CD8-positive, alpha-beta memory T cell (primary cell): ENCODE data around the gene CACNA1G. TPM values are rescaled to one million over a fixed set of nuclear protein-coding genes. Genes with fewer than 3 reads are reported as not detected.

Experiments used
- CTCF ChIA-PET: fragments of 350-600 bp; sonication (Branson Sonifier 250); formaldehyde crosslinking; loops from one replicate; lab custom pipeline; 2021; ENCODE audit warnings: antibody characterized with exemption; lab: Charles Lee
- POLR2A ChIA-PET: fragments of 350-600 bp; sonication (Branson Sonifier 250); formaldehyde crosslinking; loops from one replicate; lab custom pipeline; 2021; ENCODE audit warnings: antibody characterized with exemption; lab: Charles Lee
- DNase-seq, 5 donors: peaks; one replicate each; pipeline versions ENCODE4 v3.0.0 to v3.0.0-alpha.2; 2020 to 2022; ENCODE audit warnings: mixed read lengths in 1 of 5
- H3K27ac ChIP-seq: one replicate; pipeline ENCODE4 v1.7.0; 2013; ENCODE audit warnings: low read depth, mild to moderate bottlenecking, low read length, moderate library complexity
- H3K27me3 ChIP-seq: 2 replicates; pipeline ENCODE4 v1.7.0; 2013; ENCODE audit warnings: low read length, mild to moderate bottlenecking; ENCODE audit not compliant: insufficient read depth, poor library complexity, severe bottlenecking
- H3K36me3 ChIP-seq: 2 replicates; pipeline ENCODE4 v1.7.0; 2013; ENCODE audit warnings: mild to moderate bottlenecking, low read length, moderate library complexity; ENCODE audit not compliant: insufficient read depth
- H3K4me1 ChIP-seq: 2 replicates; pipeline ENCODE4 v1.7.0; 2013; ENCODE audit warnings: mild to moderate bottlenecking, low read length, moderate library complexity; ENCODE audit not compliant: insufficient read depth
- H3K4me3 ChIP-seq: 2 replicates; pipeline ENCODE4 v1.7.0; 2013; ENCODE audit warnings: mild to moderate bottlenecking, low read length
- H3K9me3 ChIP-seq: 2 replicates; pipeline ENCODE4 v1.7.0; 2013; ENCODE audit warnings: mild to moderate bottlenecking, low read length
- H3K27ac Mint-ChIP-seq, 8 donors: one replicate each; pipeline ENCODE4 v1.8.0; 2020 to 2021; ENCODE audit warnings: mixed read lengths in 8 of 8, mild to moderate bottlenecking in 6 of 8, inconsistent platforms in 3 of 8, moderate library complexity in 3 of 8
- H3K27me3 Mint-ChIP-seq, 2 donors: one replicate each; pipeline ENCODE4 v1.8.0; 2020 to 2021; ENCODE audit warnings: mixed read lengths in 2 of 2, mild to moderate bottlenecking in 1 of 2, moderate library complexity in 1 of 2
- H3K36me3 Mint-ChIP-seq, 3 donors: one replicate each; pipeline ENCODE4 v1.8.0; 2020 to 2021; ENCODE audit warnings: mixed read lengths in 3 of 3, inconsistent platforms in 1 of 3, mild to moderate bottlenecking in 1 of 3
- H3K4me1 Mint-ChIP-seq, 3 donors: one replicate each; pipeline ENCODE4 v1.8.0; 2020 to 2021; ENCODE audit warnings: mixed read lengths in 3 of 3, inconsistent platforms in 1 of 3, mild to moderate bottlenecking in 1 of 3
- H3K4me3 Mint-ChIP-seq, 7 donors: one replicate each; pipeline ENCODE4 v1.8.0; 2020 to 2021; ENCODE audit warnings: mixed read lengths in 7 of 7, mild to moderate bottlenecking in 6 of 7, moderate library complexity in 4 of 7, inconsistent platforms in 2 of 7
- H3K9me3 Mint-ChIP-seq, 5 donors: one replicate each; pipeline ENCODE4 v1.8.0; 2020 to 2022; ENCODE audit warnings: mixed read lengths in 5 of 5, mild to moderate bottlenecking in 3 of 5, moderate library complexity in 2 of 5, inconsistent platforms in 1 of 5
- polyA plus RNA-seq: library from polyadenylated mRNA; unstranded; fragments of 300-500 nt; fragmentation: Illumina TruSeq; gene quantifications from one replicate; pipeline ENCODE4 v1.2.3, GENCODE V29; 2021
- total RNA-seq, 2 experiments: library from RNA; stranded (reverse); gene quantifications; one replicate each; pipeline ENCODE4 v1.2.3, GENCODE V29; 2021

Gene CACNA1G
- total and polyA plus RNA-seq, 3 experiments from 2014 or later = 0.07 TPM; not detected in 2

GRCh38 chr17:50642071-50642721 is 81.7 kb downstream of the CACNA1G start:
- Histone ChIP-seq H3K27me3 (peaks cover 6% of the 10 kb centered on the region), H3K4me1 (no peaks in the 10 kb centered on the region), H3K36me3 (no peaks in the 10 kb centered on the region), H3K4me3 (no peak overlapping the region), H3K9me3 (no peaks in the 10 kb centered on the region), H3K27ac (no peak overlapping the region)
- POLR2A ChIA-PET = no interaction called here
- Mint-ChIP-seq H3K9me3 (no peaks in the 10 kb centered on the region), H3K4me3 (no peak overlapping the region), H3K36me3 (no peaks in the 10 kb centered on the region), H3K4me1 (no peaks in the 10 kb centered on the region), H3K27me3 (peaks cover 17 to 40% of the 10 kb centered on the region in 2 donors), H3K27ac (peak overlapping the region in 1 of 8 donors; percentile 21)
- no peak for DNase-seq
- CTCF ChIA-PET = no interaction called here

GRCh38 chr17:50642722-50643656 is 82.5 kb downstream of the CACNA1G start:
- Mint-ChIP-seq H3K4me1 (no peaks in the 10 kb centered on the region), H3K9me3 (no peaks in the 10 kb centered on the region), H3K27ac (no peak overlapping the region), H3K4me3 (no peak overlapping the region), H3K36me3 (no peaks in the 10 kb centered on the region), H3K27me3 (peaks cover 11 to 32% of the 10 kb centered on the region in 2 donors)
- ChIA-PET POLR2A (no interaction called here), CTCF (no interaction called here)
- Histone ChIP-seq H3K27me3 (peaks cover 4% of the 10 kb centered on the region), H3K9me3 (no peaks in the 10 kb centered on the region), H3K27ac (no peak overlapping the region), H3K36me3 (no peaks in the 10 kb centered on the region), H3K4me1 (no peaks in the 10 kb centered on the region), H3K4me3 (no peak overlapping the region)
- no peak for DNase-seq

GRCh38 chr17:50645748-50646682 is 85.5 kb downstream of the CACNA1G start:
- H3K27ac ChIP-seq = no peak overlapping the region
- CTCF ChIA-PET = no interaction called here
- Mint-ChIP-seq H3K4me3 (no peak overlapping the region), H3K27ac (no peak overlapping the region), H3K36me3 (no peaks in the 10 kb centered on the region), H3K9me3 (no peaks in the 10 kb centered on the region), H3K27me3 (peaks cover 0 to 22% of the 10 kb centered on the region in 2 donors), H3K4me1 (no peaks in the 10 kb centered on the region)
- no peaks in the 10 kb centered on the region for H3K4me1 ChIP-seq
- H3K36me3 ChIP-seq = no peaks in the 10 kb centered on the region
- no peak overlapping the region for H3K4me3 ChIP-seq
- POLR2A ChIA-PET = interaction anchor here (0.7 kb wide), 1 partner anchor 220 kb away, joined by 3 read pairs; no protein-coding TSS in a partner anchor
- DNase-seq = no peak
- H3K9me3 ChIP-seq = no peaks in the 10 kb centered on the region
- H3K27me3 ChIP-seq = peaks cover 3% of the 10 kb centered on the region

- no peaks in the 10 kb centered on the region for H3K9me3 Mint-ChIP-seq
- Histone ChIP-seq H3K9me3 (no peaks in the 10 kb centered on the region), H3K27me3 (no peaks in the 10 kb centered on the region), H3K4me3 (no peak overlapping the region), H3K4me1 (no peaks in the 10 kb centered on the region), H3K36me3 (no peaks in the 10 kb centered on the region), H3K27ac (no peak overlapping the region)
- no peak overlapping the region for H3K4me3 Mint-ChIP-seq
- H3K27ac Mint-ChIP-seq = no peak overlapping the region
- CTCF ChIA-PET = no interaction called here
- no peaks in the 10 kb centered on the region for H3K4me1 Mint-ChIP-seq
- POLR2A ChIA-PET = no interaction called here
- DNase-seq = no peak
- peaks cover 0 to 22% of the 10 kb centered on the region in 2 donors for H3K27me3 Mint-ChIP-seq
- H3K36me3 Mint-ChIP-seq = no peaks in the 10 kb centered on the region
Measured at GRCh38 chr17:50647187-50647586, 86.7 kb downstream of the CACNA1G start.

- no peak overlapping the region for H3K27ac ChIP-seq
- DNase-seq = no peak
- no peaks in the 10 kb centered on the region for H3K9me3 Mint-ChIP-seq
- no peak overlapping the region for H3K27ac Mint-ChIP-seq
- ChIA-PET POLR2A (no interaction called here), CTCF (no interaction called here)
- H3K9me3 ChIP-seq = no peaks in the 10 kb centered on the region
- H3K4me3 ChIP-seq = no peak overlapping the region
- H3K27me3 Mint-ChIP-seq = peaks cover 2 to 10% of the 10 kb centered on the region in 2 donors
- no peaks in the 10 kb centered on the region for H3K4me1 ChIP-seq
- no peaks in the 10 kb centered on the region for H3K27me3 ChIP-seq
- H3K4me3 Mint-ChIP-seq = no peak overlapping the region
- no peaks in the 10 kb centered on the region for H3K36me3 Mint-ChIP-seq
- H3K36me3 ChIP-seq = no peaks in the 10 kb centered on the region
- no peaks in the 10 kb centered on the region for H3K4me1 Mint-ChIP-seq
Measured at GRCh38 chr17:50649042-50649908, 88.8 kb downstream of the CACNA1G start.

- Mint-ChIP-seq H3K4me3 (no peak overlapping the region), H3K27ac (no peak overlapping the region), H3K36me3 (peaks cover 0 to 2% (median 0%) of the 10 kb centered on the region in 3 donors), H3K9me3 (no peaks in the 10 kb centered on the region), H3K4me1 (no peaks in the 10 kb centered on the region), H3K27me3 (peaks cover 3 to 4% of the 10 kb centered on the region in 2 donors)
- ChIA-PET POLR2A (no interaction called here), CTCF (no interaction called here)
- no peaks in the 10 kb centered on the region for H3K27me3 ChIP-seq
- no peak for DNase-seq
- H3K27ac ChIP-seq = no peak overlapping the region
- no peaks in the 10 kb centered on the region for H3K9me3 ChIP-seq
- no peaks in the 10 kb centered on the region for H3K36me3 ChIP-seq
- no peak overlapping the region for H3K4me3 ChIP-seq
- no peaks in the 10 kb centered on the region for H3K4me1 ChIP-seq
Measured at GRCh38 chr17:50651661-50652060, 91.1 kb downstream of the CACNA1G start.

- POLR2A ChIA-PET = no interaction called here
- no peak overlapping the region for H3K4me3 Mint-ChIP-seq
- H3K9me3 Mint-ChIP-seq = no peaks in the 10 kb centered on the region
Measured at GRCh38 chr17:50653738-50654137, 93.2 kb downstream of the CACNA1G start.

More at GRCh38 chr17:50653738-50654137, 93.2 kb downstream of the CACNA1G start:
- CTCF ChIA-PET = no interaction called here
- Mint-ChIP-seq H3K27ac (no peak overlapping the region), H3K36me3 (peaks cover 0 to 2% (median 0%) of the 10 kb centered on the region in 3 donors), H3K4me1 (no peaks in the 10 kb centered on the region), H3K27me3 (peaks cover 4% of the 10 kb centered on the region in 2 donors)
- Histone ChIP-seq H3K27me3 (no peaks in the 10 kb centered on the region), H3K27ac (no peak overlapping the region), H3K4me3 (no peak overlapping the region), H3K4me1 (no peaks in the 10 kb centered on the region), H3K36me3 (no peaks in the 10 kb centered on the region), H3K9me3 (no peaks in the 10 kb centered on the region)
- DNase-seq = no peak
